PC-3 (cell line): Measurements from ENCODE around the gene DDTL. TPM values are rescaled to one million over a fixed set of nuclear protein-coding genes. Genes with fewer than 3 reads are reported as not detected.

Source experiments
- ATAC-seq: fragments of 200-7000 bp; cut with Tn5 transposase; 2 replicates; pipeline ENCODE4 v1.9.1; 2020; ENCODE audit warnings: mild to moderate bottlenecking, moderate library complexity
- BruUV-seq: library from RNA; stranded (reverse); fragments of 400-500 nt; replicated peaks from 2 replicates; lab custom pipeline; 2021; lab: Mats Ljungman, UMichigan
- CTCF ChIA-PET: fragments of 300-600 bp; sonication (Branson Sonifier 250); formaldehyde crosslinking; loops from one replicate; lab custom pipeline; 2022; ENCODE audit warnings: antibody characterized with exemption; lab: Charles Lee
- POLR2A ChIA-PET: fragments of 300-600 bp; sonication (Branson Sonifier 250); formaldehyde crosslinking; loops from one replicate; lab custom pipeline; 2022; ENCODE audit warnings: antibody characterized with exemption; ENCODE audit not compliant: unreplicated experiment; lab: Charles Lee
- DNase-seq: peaks from one replicate; pipeline ENCODE4 v3.0.0-alpha.2; 2015
- H2AFZ ChIP-seq: fragments of 300-600 bp; sonication (generic); 2 replicates; pipeline ENCODE4 v1.6.0; 2016; ENCODE audit warnings: antibody characterized with exemption, low read length
- H3F3A ChIP-seq: fragments of 300-600 bp; sonication (generic); one replicate; pipeline ENCODE4 v1.6.0; 2017; ENCODE audit warnings: antibody characterized with exemption, low read length, control low read depth, mild to moderate bottlenecking; ENCODE audit not compliant: unreplicated experiment
- H3K27ac ChIP-seq: fragments of 300-600 bp; sonication (generic); 2 replicates; pipeline ENCODE4 v1.5.1; 2016; ENCODE audit warnings: mild to moderate bottlenecking, low read length
- H3K27me3 ChIP-seq: fragments of 300-600 bp; sonication (generic); 2 replicates; pipeline ENCODE4 v1.6.1; 2016; ENCODE audit warnings: low read length, mixed read lengths
- H3K36me3 ChIP-seq: fragments of 300-600 bp; sonication (generic); 2 replicates; pipeline ENCODE4 v1.6.1; 2016; ENCODE audit warnings: low read depth, mixed run types, low read length, mixed read lengths
- H3K4me1 ChIP-seq: fragments of 300-600 bp; sonication (generic); 2 replicates; pipeline ENCODE4 v1.5.1; 2016; ENCODE audit warnings: low read length; ENCODE audit not compliant: insufficient read depth
- H3K4me2 ChIP-seq: fragments of 300-600 bp; sonication (generic); 2 replicates; pipeline ENCODE4 v1.6.0; 2016; ENCODE audit warnings: low read length
- H3K4me3 ChIP-seq: fragments of 300-600 bp; sonication (generic); 2 replicates; pipeline ENCODE4 v1.5.1; 2016; ENCODE audit warnings: mild to moderate bottlenecking, low read length, mixed read lengths
- H3K79me2 ChIP-seq: fragments of 300-600 bp; sonication (generic); 2 replicates; pipeline ENCODE4 v1.6.1; 2017; ENCODE audit warnings: low read length, mixed read lengths
- H3K9ac ChIP-seq: fragments of 300-600 bp; sonication (generic); 2 replicates; pipeline ENCODE4 v1.6.0; 2016; ENCODE audit warnings: mild to moderate bottlenecking, low read length
- H3K9me2 ChIP-seq: fragments of 300-600 bp; sonication (generic); replicated peaks from 2 replicates; pipeline ENCODE4 v1.6.1; 2016; ENCODE audit warnings: mixed run types, low read length, mixed read lengths
- H3K9me3 ChIP-seq: fragments of 300-600 bp; sonication (generic); 2 replicates; pipeline ENCODE4 v1.6.1; 2016; ENCODE audit warnings: low read length, mixed read lengths
- H4K20me1 ChIP-seq: fragments of 300-600 bp; sonication (generic); 2 replicates; pipeline ENCODE4 v1.6.1; 2016; ENCODE audit warnings: low read length, mixed read lengths
- EZH2 ChIP-seq: fragments of 300-600 bp; sonication (generic); IDR thresholded peaks from one replicate; pipeline ENCODE4 v1.6.1; 2017; ENCODE audit warnings: antibody characterized with exemption, mild to moderate bottlenecking, low read length; ENCODE audit not compliant: unreplicated experiment
- EZH2phosphoT487 ChIP-seq: fragments of 300-600 bp; sonication (generic); IDR thresholded peaks from 2 replicates; pipeline ENCODE4 v1.6.1; 2018; ENCODE audit warnings: mild to moderate bottlenecking, antibody characterized with exemption, low read length, borderline replicate concordance
- intact Hi-C: fragments of 100-400 bp; cut with micrococcal nuclease; formaldehyde crosslinking; loops from 2 replicates; pipeline ENCODE4 v1.9.0; 2023
- total RNA-seq: library from RNA; depleted of rRNA; stranded (reverse); fragments of >200 nt; gene quantifications from 2 replicates; pipeline ENCODE4 v1.2.3, GENCODE V29; 2014
- TF ChIP-seq, protein P1 (sequence below): fragments of 300-600 bp; sonication (generic); conservative IDR thresholded peaks from 2 replicates; pipeline ENCODE4 v1.5.1; 2017; ENCODE audit warnings: antibody characterized with exemption, low read depth, mild to moderate bottlenecking, low read length

DDTL gene
- total RNA-seq, 1 experiment from 2014 or later, result 0.73 TPM

DNA sequence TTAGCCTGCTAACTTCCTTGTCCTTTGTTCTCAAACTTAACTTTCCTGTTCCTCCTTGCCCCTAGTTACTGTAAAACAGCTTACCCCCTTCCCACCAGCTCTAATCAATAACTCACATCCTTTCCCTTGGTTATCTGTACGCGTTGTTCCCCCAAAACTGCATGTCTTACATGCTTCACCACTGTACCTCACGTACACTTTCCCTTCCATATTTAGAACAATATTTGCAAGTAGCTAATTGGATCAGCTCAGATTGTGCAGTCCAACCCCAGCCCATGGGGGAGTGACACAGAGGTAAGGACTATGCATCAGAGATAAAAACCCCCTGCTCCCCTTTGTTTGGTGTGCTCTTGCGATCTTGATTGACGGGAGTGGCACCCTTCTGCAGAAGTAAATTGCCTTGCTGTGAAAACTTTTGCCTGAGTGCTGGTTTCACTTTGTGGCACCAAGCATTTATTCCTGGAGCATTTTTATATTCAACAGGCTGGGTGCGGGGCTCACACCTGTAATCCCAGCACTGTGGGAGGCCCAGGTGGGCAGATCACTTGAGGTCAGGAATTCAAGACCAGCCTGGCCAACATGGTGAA is 41.6 kb upstream of the DDTL start:
- ChIA-PET POLR2A (no interaction called here), CTCF (no interaction called here)
- no peak for TF ChIP-seq EZH2
- TF ChIP-seq, protein P1, sequence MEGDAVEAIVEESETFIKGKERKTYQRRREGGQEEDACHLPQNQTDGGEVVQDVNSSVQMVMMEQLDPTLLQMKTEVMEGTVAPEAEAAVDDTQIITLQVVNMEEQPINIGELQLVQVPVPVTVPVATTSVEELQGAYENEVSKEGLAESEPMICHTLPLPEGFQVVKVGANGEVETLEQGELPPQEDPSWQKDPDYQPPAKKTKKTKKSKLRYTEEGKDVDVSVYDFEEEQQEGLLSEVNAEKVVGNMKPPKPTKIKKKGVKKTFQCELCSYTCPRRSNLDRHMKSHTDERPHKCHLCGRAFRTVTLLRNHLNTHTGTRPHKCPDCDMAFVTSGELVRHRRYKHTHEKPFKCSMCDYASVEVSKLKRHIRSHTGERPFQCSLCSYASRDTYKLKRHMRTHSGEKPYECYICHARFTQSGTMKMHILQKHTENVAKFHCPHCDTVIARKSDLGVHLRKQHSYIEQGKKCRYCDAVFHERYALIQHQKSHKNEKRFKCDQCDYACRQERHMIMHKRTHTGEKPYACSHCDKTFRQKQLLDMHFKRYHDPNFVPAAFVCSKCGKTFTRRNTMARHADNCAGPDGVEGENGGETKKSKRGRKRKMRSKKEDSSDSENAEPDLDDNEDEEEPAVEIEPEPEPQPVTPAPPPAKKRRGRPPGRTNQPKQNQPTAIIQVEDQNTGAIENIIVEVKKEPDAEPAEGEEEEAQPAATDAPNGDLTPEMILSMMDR, result no peak
- no peak for TF ChIP-seq EZH2phosphoT487
- H3K27ac ChIP-seq, result no peak overlapping the region
- peaks cover 42% of the 10 kb centered on the region for H3K36me3 ChIP-seq
- no peaks in the 10 kb centered on the region for H3K9me2 ChIP-seq
- no peak for ATAC-seq
- H3K9ac ChIP-seq, result no peak overlapping the region
- no peaks in the 10 kb centered on the region for H3K79me2 ChIP-seq
- H3F3A ChIP-seq, result no peaks in the 10 kb centered on the region
- intact Hi-C loops, result no loop called here
- no peak overlapping the region for H2AFZ ChIP-seq
- no peak overlapping the region for H3K4me3 ChIP-seq
- no peaks in the 10 kb centered on the region for H3K9me3 ChIP-seq
- peaks cover 18% of the 10 kb centered on the region for H3K4me1 ChIP-seq
- H3K27me3 ChIP-seq, result no peaks in the 10 kb centered on the region
- no peak for DNase-seq
- H4K20me1 ChIP-seq, result no peaks in the 10 kb centered on the region
- no peak overlapping the region for H3K4me2 ChIP-seq
- BruUV-seq, result no TSS peak

DNA sequence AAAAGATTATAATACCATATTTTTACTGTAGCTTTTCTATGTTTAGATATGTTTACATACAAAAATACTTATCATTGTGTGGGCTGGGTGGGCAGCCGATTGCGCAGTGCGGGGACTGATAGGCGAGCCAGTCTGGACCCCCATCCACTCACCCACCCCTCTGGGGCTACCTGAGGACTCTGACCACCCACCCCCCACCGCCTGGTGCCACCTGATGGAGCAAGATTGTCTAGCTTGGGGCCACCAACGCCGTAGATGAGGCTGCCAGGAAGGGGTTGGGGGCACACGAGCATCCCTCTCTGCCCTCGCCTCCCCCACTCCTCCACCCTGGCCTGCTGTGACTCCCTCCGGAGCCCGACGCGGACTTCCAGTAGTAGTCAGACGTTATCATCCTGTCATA is 40.1 kb upstream of the DDTL start:
- Histone ChIP-seq H3K79me2 (no peaks in the 10 kb centered on the region), H3K4me3 (no peak overlapping the region), H2AFZ (no peak overlapping the region), H4K20me1 (no peaks in the 10 kb centered on the region), H3K27ac (no peak overlapping the region), H3K9ac (no peak overlapping the region), H3K4me1 (peaks cover 16% of the 10 kb centered on the region), H3K36me3 (peaks cover 42% of the 10 kb centered on the region), H3K4me2 (no peak overlapping the region), H3K9me2 (no peaks in the 10 kb centered on the region), H3K9me3 (no peaks in the 10 kb centered on the region), H3F3A (no peaks in the 10 kb centered on the region), H3K27me3 (no peaks in the 10 kb centered on the region)
- TF ChIP-seq, protein P1, result no peak
- TF ChIP-seq EZH2phosphoT487 (no peak), EZH2 (no peak)
- DNase-seq (no peak), ATAC-seq (no peak)
- ChIA-PET POLR2A (no interaction called here), CTCF (no interaction called here)
- intact Hi-C loops, result no loop called here
- no TSS peak for BruUV-seq

DNA sequence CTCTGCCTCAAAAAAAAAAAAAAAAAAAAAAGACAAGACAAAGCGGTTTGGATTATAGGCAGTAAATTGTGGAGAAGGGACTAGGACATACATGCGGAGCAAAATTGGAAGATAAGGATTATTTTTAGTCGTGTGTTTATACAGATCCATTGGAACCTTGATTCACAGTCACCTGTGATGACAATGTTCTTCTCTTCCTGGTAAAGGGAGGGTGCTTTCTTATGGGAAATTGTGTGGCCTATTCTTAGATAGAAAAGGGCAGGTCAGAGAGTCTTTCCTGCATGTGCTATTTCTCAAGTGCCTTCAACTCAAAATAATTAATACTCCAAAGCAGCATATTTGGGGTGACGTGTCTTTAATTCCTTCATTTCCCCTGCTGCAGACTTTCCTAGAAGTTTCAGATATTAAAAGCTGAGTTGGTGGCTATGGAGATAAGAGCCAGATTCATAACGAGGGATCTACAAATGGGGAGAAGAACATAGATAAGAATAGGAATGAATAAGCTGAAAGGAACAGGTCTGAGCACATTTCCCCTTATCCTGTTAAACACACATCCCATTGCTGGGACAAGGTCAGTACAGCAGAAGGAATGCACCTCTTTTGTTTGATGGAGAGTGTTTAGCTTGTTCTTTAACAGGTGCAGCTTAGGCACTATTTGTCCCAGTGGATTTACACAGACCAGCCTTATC is 28.2 kb upstream of the DDTL start:
- ChIA-PET CTCF (no interaction called here), POLR2A (no interaction called here)
- Histone ChIP-seq H4K20me1 (no peaks in the 10 kb centered on the region), H2AFZ (no peak overlapping the region), H3K4me2 (no peak overlapping the region), H3K79me2 (no peaks in the 10 kb centered on the region), H3F3A (no peaks in the 10 kb centered on the region), H3K4me3 (no peak overlapping the region), H3K9me3 (no peaks in the 10 kb centered on the region), H3K27me3 (no peaks in the 10 kb centered on the region), H3K9me2 (no peaks in the 10 kb centered on the region), H3K36me3 (no peaks in the 10 kb centered on the region), H3K27ac (no peak overlapping the region), H3K4me1 (no peaks in the 10 kb centered on the region), H3K9ac (no peak overlapping the region)
- DNase-seq (no peak), ATAC-seq (no peak)
- TF ChIP-seq EZH2, result no peak
- TF ChIP-seq EZH2phosphoT487, result no peak
- TF ChIP-seq, protein P1, result no peak
- intact Hi-C loops, result no loop called here
- BruUV-seq, result no TSS peak
